HG03460 (cell line): ENCODE data around the gene PODXL2.
"Not testable (repeated sequence)": the region's sequence is repeated elsewhere in the genome, so short reads cannot be mapped to it uniquely, and the experiment has no call there.

Experiments
- ATAC-seq: cut with Tn5 transposase; IDR thresholded peaks from one replicate; pipeline ENCODE4 v1.9.1; 2021; ENCODE audit not compliant: unreplicated experiment

The PODXL2 gene

GRCh38 chr3:127674101-127674721 is 45.2 kb downstream of the PODXL2 start:
- ATAC-seq, result no peak

- no peak for ATAC-seq
These were observed 45.8 kb downstream of the PODXL2 start for GRCh38 chr3:127674790-127675189.

GRCh38 chr3:127675651-127676391 is 46.8 kb downstream of the PODXL2 start:
- ATAC-seq, result no peak

- no peak for ATAC-seq
These were observed 47.5 kb downstream of the PODXL2 start for GRCh38 chr3:127676456-127676855.

- ATAC-seq, result no peak
These were observed 48.0 kb downstream of the PODXL2 start for GRCh38 chr3:127676921-127677351.

- ATAC-seq, result no peak
These were observed 48.7 kb downstream of the PODXL2 start for GRCh38 chr3:127677541-127678314.

- ATAC-seq, result no peak
These were observed 49.3 kb downstream of the PODXL2 start for GRCh38 chr3:127678315-127678599.

GRCh38 chr3:127678611-127679533 is 49.9 kb downstream of the PODXL2 start:
- no peak for ATAC-seq

- ATAC-seq, result no peak
These were observed 50.7 kb downstream of the PODXL2 start for GRCh38 chr3:127679534-127680145.

GRCh38 chr3:127680146-127680661 is 51.2 kb downstream of the PODXL2 start:
- ATAC-seq, result no peak

- no peak for ATAC-seq
These were observed 51.8 kb downstream of the PODXL2 start for GRCh38 chr3:127680798-127681221.

- not testable (repeated sequence) for ATAC-seq
These were observed 53.2 kb downstream of the PODXL2 start for GRCh38 chr3:127682175-127682554.

GRCh38 chr3:127682561-127682960 is 53.6 kb downstream of the PODXL2 start:
- ATAC-seq, result no peak

- no peak for ATAC-seq
These were observed 56.1 kb downstream of the PODXL2 start for GRCh38 chr3:127684871-127685707.

- ATAC-seq, result no peak
These were observed 56.9 kb downstream of the PODXL2 start for GRCh38 chr3:127685708-127686511.

GRCh38 chr3:127686512-127686894 is 57.5 kb downstream of the PODXL2 start:
- ATAC-seq, result no peak

- no peak for ATAC-seq
These were observed 58.3 kb downstream of the PODXL2 start for GRCh38 chr3:127687228-127687737.

- no peak for ATAC-seq
These were observed 59.0 kb downstream of the PODXL2 start for GRCh38 chr3:127688022-127688415.
